Measurements from ENCODE around the gene GADD45B.
"Not testable (repeated sequence)": the region's sequence is repeated elsewhere in the genome, so short reads cannot be mapped to it uniquely, and the experiment has no call there.

GADD45B gene

DNA sequence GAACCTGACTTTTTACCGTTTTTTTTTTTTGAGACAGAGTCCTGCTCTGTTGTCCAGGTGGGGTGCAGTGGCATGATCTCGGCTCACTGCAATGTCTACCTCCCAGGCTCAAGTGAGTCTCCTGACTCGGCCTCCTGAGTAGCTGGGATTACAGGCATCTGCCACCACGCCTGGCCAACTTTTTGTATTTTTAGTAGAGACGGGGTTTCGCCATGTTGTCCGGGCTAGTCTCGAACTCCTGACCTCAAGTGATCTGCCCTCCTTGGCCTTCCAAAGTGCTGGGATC is 6.1 kb upstream of the GADD45B start:
- not testable (repeated sequence) for DNase-seq

DNA sequence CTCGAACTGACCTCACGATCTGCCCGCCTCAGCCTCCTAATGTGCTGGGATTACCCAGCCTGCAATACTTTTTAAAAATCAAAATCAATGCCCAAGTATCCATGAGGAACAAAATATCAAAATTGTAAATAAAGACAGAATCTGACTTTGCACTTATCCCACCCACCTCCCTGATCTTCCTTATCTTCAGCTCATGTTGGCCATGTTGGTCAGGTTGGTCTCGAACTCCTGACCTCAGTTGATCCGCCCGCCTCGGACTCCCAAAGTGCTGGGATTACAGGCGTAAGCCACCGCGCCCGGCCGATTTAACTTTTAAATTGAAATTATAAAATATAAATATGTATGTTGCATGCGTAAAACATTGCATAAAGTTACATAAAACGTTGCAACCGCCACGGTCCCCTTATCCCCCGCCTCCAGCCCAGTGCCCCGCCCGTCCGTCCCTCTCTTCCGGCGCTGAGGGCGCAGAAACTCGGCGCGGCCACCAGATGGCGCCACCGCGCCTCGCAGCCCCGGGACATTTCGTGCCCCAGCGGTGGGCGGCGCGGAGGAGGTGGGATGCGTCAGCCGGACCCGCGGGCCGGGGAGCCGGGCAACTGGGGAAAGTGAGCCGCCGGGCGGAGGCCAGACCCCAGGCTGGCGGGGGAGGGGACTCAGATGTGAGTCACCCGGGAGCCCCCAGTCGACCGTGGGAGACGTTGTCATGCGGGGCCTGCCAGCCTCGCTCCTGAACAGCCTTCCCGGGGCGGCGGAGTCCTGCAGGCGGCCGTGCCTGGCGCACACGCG is 1.5 kb upstream of the GADD45B start:
- peak; percentile 82 for DNase-seq

DNA sequence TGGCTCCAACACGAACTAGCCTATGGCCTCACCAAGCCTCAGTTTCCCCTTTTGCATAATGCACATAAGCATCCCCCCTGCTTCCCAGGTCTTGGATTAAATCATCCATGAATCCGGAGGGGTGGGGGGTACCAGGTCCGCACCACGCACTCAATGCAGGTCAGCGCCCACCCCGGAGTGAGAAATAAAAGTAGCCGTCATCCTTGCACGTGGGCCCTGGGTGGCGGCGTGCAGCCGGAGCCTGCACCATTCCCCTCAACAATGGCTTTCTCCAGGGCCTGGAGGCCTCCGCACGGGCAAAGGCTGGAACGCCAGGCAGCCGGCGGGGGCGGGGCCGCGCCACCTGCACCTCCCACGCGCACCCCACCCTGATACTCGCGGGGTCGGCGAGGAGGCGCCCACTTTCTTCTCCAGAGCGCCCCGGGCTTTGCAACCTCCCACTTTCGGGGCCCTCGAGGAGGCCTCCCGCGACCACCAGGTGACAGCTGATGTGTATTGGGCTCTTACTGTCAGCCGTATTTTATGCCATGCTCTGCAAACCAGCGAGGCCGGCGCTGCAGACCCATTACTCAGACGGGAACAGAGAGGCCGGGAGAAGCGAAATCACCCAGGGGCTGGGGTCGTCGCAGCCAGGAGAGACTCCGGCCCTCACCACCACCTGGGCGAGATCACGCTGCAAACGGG is 767 bp upstream of the GADD45B start:
- DNase-seq = peak; percentile 45

DNA sequence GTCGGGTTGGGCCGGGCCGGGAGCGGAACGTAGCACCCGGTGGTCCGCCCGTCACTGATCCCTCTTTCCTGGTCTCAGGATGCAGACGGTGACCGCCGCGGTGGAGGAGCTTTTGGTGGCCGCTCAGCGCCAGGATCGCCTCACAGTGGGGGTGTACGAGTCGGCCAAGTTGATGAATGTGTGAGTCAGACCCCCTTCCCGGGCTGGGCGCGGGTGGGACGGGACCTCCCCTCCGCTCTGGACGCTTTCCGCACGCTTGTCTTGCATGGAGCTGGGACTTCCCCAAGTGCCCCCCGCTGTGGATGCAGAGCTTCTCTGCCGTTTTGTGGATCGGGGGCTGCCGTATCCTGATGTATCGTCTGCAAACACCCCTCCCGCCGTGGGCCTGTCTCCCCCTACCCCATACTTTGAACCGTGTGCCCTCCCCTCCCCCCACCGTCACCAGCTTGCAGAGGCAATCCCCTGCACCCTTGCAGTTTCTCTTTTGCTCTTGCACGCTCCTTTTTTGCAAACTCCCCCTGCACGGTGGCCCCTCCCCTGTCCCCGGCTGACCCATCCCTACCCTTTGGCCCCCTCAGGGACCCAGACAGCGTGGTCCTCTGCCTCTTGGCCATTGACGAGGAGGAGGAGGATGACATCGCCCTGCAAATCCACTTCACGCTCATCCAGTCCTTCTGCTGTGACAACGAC is 669 bp downstream of the GADD45B start:
- DNase-seq = peak; percentile 55

DNA sequence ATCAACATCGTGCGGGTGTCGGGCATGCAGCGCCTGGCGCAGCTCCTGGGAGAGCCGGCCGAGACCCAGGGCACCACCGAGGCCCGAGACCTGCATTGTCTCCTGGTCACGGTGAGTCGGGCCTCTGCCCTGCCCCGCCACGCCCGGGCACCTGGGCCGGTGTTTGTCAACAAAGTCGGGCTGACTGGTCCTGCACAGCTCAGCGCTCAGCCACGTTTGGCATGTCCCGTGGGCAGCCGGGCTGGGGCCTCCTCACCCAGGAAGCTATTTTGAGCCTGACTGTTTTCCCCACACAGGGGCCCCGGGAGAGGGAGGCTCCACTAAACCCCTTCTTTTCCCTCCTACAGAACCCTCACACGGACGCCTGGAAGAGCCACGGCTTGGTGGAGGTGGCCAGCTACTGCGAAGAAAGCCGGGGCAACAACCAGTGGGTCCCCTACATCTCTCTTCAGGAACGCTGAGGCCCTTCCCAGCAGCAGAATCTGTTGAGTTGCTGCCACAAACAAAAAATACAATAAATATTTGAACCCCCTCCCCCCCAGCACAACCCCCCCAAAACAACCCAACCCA is 1.3 kb downstream of the GADD45B start:
- DNase-seq = no peak

DNA sequence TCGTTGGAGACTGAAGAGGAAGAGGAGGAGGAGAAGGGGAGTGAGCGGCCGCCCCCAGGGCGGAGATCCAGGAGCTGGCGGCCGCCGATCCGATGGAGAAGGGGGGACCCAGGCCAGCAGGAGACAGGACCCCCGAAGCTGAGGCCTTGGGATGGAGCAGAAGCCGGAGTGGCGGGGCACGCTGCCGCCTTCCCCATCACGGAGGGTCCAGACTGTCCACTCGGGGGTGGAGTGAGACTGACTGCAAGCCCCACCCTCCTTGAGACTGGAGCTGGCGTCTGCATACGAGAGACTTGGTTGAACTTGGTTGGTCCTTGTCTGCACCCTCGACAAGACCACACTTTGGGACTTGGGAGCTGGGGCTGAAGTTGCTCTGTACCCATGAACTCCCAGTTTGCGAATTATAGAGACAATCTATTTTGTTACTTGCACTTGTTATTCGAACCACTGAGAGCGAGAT is 1.8 kb downstream of the GADD45B start:
- DNase-seq = no peak

DNA sequence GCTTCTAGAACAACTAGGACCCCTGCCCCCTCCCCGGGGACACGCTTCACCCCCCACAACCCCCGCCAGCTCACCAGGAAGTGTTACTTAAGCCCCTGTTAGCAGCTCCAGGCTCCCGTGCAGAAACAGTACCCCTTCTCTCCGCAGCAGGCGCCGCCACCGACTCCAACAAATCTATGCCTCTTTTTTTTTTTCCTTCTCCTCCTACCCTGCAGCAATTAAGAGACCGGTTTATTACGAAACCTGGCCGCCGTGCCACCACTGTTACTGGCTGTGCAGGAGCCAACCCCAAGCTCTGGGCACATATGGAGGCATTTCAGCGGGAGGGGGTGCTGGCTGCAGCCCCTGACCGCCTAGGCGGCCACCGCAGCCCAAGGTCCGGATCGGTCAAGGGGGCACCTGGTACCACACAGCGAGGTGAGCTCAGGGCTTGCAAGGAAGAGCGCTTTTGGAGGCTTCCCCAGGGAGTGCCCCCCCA is 2.4 kb downstream of the GADD45B start:
- DNase-seq = peak; percentile 60

DNA sequence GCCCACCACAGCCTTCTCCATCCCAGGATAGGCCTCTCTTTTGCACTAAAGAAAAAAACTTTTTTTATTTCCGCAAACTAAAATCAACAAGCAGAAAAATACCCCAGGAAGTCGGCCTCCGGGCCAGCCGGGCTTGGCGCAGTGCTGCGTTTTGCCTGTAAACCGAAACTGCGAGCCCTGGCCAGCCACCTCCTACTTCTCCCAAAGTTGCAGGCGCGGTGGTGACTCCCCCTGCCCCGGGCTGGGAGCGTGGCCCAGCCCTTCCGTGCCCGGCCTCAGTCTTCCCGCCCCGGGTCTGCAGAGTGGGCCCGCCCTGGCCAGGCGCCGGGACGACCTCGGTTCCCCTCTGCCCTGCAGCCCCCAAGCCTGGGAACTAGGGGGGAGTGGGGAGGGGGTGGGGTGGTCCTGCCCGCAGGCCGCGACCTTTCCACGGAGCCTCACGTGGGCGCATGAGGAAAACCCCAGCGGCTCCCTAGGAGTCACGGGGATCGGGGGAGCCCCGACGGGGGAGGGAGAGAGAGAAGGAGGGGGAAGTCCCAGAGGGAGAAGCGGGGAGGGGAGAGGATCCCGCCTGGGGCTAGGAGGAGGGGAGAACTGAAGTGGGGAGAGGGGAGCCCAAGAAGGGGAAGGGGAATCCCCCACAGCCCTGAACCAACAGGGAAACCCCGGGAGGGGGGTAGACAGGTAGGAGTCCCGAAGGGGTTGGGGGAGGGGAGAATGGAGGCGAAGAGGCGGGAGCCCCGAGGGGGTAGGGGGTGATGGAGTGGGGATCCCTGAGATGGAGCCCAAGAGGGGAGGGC is 3.0 kb downstream of the GADD45B start:
- no peak for DNase-seq

DNA sequence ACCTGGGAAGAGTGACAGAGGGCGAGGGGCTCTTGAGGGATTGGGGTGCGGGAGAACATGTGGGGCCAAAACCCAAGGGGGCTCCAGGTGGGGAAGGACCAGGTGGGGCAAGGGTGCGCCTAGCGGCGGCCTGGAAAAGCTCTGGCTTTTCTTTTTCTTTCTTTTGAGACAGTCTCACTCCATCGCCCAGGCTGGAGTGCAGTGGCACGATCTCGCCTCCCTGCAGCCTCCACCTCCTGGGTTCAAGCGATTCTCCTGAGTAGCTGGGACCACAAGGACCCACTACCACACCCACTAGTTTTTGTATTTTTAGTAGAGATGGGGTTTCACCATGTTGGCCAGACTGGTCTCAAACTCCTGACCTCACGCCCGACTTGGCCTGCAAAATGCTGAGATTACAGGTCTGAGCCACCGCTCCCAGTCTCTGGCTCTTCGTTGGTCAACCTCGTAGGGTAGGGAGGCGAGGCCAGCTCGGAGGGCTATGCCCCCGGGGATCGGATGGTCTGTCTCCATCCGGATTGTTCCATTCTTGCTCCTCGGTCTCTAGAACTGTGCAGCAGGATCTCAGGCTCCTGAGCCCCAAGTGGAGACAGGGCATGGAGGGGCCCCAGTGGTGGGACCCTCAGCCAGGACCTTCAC is 3.7 kb downstream of the GADD45B start:
- no peak for DNase-seq

DNA sequence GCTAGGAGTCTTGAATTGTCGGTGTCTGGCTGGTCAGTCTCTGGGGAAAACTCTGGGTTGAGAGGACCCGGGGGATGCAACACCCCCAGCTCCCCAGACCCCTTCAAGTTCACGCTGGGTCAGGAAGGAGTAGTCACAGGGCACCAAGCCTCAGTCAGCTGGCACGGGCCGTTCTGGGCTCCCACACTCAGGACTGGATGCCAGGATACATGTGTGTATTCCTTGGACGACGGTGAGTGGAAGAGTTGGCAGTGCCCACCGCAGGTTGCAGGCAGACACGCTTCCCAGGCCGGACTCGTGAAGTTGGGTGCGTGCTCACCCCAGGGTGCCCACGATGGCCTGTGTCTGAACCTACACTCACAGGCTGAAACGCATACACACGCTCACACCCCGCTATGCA is 5.5 kb downstream of the GADD45B start:
- DNase-seq = no peak

DNA sequence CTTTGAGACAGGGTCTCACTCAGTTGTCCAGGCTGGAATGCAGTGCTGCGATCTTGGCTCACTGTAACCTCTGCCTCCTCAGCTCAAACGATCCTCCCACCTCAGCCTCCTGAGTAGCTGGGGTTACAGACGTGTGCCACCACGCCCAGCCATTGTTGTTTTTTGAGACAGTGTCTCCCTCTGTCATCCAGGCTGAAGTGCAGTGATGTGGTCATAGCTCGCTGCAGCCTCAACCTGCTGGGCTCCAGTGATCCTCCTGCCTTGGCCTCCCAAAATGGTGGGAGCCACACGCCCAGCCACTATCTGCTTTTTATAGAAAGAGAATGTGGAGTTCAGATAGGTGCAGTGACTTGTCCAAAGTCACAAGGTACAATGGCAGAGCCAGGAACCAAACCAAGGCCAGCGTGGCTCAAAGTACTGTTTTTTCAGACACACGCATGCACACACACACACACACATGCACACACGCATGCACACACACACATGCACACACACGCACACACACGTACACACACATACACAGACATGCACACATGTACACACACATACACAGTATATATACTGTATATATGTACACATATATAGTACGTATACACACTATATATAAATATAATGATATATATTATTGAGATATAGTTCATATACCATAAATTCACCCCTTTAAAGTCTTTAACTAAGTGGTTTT is 6.6 kb downstream of the GADD45B start:
- no peak for DNase-seq

DNA sequence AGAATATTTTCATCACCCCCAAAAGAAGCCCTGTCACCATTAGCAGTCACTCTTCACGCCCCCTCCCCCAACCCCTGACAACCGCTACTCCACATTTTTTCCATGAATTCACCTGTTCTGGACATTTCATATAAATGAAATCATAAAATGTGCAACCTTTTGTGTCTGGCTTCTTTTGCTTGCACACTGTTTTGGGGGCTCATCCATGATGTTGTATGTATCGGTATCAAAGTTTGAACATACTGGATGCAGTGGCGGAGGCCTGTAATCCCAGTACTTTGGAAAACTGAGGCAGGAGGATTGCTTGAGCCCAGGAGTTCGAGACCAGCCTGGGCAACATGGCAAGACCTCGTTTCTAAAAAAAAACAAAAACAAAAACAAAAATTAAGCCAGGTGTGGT is 7.2 kb downstream of the GADD45B start:
- DNase-seq = peak; percentile 22

DNA sequence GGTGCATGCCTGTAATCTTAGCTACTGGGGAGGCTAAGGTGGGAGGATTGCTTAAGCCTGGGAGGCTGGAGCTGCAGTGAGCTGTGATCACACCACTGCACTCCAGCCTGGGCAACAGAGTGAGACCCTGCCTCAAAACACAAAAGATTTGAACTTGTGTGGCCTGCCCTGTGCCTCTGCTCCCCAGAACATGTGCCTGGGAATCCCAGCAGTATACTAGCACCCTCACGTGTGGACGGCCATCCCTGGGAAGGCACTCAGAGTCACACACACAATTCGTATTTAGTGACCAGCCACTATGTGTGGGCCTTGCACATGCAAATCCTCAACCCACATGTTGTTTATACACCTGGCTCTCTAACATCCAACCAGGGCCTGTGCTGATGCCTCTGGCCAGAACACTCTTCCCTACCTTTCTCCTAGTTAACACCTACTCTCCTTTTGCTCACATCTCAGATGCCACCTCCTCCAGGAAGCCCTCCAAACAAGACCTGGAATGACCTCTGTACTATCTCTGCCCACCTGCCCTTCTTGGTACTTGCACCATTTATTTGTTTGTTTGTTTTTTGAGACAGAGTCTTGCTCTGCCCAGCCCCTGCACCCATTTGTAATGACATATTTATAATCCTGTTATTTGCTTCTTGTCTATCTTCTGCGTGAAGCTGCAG is 7.7 kb downstream of the GADD45B start:
- no peak for DNase-seq

DNA sequence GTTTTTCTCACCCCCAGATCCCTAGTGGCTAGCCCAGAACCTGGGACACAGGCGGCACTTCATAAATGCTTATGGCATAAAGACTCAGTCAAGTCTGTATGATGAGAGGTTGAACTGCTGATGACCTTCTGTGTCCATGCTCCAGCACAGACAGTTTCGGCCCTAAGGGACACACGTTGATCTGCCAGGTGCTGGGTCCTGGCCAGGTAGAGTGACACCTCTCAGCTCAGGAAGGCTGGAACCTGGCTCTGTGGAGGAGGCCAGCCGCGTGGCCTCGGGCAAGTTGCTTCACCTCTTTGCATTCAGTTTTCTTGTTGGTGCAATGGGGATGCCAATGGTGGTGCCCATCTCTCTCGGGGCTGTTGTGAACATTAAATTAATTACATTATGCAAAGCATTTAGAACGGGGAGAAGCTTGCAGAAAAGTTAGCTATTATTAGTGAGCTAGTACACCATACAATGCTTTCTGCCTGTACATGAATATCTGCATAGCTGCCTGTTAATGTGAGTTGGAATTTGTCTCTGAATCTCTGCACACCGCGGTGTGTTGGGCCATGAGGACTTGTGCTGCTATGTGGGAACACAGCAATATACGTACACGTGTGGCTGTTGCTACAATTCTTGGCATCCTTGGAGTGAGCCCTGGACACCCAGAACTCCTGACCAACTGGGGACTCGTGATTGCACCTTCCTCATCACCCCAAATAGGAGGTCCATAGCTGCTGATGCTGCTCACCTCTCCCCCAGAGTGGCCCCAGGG is 8.4 kb downstream of the GADD45B start:
- DNase-seq = no peak

DNA sequence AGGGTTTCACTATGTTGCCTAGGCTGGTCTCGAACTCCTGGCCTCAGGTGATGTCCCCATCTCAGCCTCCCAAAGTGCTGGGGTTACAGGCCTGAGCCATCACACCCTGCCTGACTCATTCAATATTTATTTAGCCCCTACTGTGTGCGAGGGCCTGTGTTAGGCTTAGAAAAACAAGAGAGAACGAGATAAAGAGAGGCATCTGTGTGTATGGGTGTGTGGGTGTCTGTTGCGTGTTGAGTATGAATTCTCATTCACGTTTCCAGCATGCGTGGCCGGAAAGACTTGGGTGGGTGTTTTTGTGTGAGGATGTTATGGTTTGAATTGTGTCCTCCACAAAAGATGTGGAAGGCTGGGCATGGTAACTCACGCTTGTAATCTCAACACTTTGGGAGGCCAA is 9.5 kb downstream of the GADD45B start:
- DNase-seq = no peak

DNA sequence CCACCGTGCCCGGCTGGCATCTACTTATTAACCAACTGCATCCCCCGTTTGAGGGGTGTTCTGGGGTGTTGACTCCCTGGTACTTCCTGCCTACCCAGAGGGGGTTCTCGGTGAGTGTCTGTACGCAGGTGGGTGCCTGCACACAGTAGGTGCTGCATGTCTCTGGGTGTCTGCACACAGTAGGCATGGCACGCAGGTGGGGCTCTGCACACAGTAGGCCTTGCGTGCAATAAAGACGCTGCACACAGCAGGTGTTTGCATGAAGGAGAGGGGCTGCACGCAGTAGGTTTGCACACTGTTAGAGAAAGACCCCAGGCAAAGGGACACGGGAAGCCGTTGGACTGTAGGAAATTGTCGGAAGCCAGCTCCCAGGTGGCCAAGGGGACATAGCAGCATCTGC is 11.2 kb downstream of the GADD45B start:
- DNase-seq = no peak

DNA sequence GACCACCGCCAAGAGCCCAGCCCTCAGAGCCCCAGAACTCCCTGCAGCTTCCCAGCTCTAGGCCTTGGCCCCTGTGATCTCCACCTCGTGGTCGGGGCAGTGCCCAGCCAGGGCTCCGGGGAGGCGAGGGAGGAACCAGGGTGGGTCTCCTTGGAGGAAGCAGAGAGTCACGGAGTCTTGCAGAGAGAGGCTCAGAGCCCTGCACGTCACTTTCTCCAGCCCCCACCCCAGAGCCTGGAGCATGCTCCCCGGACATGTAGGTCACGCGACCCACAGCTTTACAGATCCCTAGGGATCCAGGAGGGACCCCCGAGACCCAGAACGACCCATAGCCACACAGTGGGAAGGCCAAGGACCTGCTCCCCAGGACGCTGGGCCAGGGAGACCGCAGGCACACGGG is 11.9 kb downstream of the GADD45B start:
- DNase-seq = no peak

DNA sequence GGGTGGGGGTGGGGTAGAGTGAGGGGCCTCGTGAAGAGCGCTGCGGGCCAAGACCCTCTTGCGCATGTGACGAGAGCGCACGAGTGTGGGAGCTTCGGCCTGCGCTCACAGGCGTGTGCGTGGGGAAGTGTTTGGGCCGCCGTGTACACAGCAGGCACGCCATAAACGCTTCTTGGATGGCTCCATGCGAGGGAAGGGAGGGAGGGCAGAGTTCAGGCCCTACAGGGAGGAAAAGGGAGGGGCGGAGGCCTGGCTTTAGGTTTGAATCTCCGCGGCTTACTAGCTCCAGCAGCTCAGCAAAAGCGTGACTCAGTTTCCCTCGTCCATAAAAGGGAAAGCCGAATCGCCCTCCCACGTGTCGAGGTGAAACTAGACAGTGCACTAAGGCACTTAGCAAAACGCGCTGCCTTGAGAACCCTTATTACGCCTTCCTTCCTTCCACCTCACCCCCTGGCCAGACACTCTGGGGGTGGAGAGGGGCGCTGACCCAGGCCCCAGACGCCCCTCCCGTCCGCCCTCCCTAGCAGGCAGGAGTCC is 12.5 kb downstream of the GADD45B start:
- no peak for DNase-seq

DNA sequence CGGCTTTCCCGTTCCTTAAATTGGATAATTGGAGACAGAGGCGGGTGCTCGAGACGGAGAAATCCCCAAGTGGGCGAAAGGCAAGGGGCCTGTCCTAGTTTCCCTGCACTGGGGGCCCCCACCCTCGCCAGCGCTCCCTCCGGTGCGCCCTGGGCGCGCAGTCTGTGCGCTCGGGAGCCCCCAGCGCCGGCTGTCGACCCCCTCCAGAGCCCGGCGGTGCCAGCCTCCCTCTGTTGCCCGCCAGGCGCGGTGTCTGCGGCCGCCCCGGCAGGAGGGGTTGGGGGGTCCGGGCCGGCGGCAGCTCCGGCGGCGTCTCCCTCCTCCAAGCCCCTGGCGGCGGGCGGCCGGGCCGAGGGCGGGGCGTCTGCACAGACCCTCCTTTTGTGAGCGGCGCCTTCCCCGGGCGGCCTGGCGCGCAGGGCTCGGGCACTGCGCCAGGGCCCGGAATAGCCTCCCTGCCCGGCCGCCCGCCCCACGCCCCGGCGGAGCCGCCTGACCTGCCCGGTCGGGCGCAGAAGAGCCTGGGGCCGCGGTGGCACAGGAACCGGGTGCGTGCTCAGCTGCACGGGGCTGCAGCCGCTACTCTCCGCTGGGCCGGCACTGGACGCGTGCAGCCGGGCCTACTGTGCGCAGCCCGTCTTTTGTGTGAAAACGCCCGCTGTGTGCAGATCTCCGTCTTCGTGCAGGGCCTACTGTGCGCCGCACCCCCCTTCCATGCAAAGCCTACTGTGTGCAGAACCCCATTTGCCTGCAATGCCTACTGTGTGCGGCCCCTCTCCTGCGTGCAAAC is 13.2 kb downstream of the GADD45B start:
- peak; percentile 80 for DNase-seq
